HFF-Myc (cell line): ENCODE measurements around the gene KIF16B.

Source experiments
- DNase-seq: peaks from one replicate; pipeline ENCODE4 v3.0.0-alpha.2; 2011; ENCODE audit warnings: low read depth; ENCODE audit errors: extremely low read depth
- H3K4me3 ChIP-seq: replicated peaks from 2 replicates; pipeline ENCODE4 v1.5.1; 2011; ENCODE audit warnings: low read depth, mild to moderate bottlenecking, control low read depth, low read length
- TF ChIP-seq, protein P1 (sequence below): IDR thresholded peaks from 2 replicates; pipeline ENCODE4 v1.5.1; 2012; ENCODE audit warnings: mild to moderate bottlenecking, low read depth, low read length, control low read depth; ENCODE audit errors: missing control alignments

Gene KIF16B

DNA sequence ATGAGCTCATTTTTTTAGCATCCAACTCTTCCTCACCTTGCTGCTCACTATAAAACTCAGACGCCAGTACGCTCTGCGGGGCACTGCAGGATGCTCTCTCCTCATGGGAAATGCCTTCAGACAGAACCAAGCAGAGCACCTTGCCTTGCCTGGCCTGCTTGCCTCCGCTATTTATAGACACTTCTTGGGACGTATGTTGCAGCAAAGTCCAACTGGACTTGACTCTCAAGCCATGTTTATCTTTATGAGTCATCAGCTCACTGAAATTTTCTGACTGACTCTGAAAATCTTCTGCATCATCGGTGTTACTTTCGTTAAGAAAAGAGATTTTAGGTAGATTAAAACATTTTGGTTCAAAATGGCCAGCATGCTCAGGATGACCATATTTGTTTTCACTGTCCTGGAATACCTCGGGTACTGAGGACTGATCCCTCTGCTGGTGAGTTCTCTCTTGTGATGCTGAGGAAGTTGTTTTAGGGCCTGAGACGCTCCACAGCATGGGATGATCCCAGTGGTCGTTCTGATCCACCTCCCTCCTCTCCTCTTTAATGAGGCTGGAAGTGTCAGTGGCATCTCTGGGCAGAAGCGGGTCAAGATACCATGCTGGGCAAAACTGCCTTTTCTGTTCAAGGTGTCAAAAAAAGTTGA lies 204.5 kb downstream of the KIF16B start:
- TF ChIP-seq, protein P1, sequence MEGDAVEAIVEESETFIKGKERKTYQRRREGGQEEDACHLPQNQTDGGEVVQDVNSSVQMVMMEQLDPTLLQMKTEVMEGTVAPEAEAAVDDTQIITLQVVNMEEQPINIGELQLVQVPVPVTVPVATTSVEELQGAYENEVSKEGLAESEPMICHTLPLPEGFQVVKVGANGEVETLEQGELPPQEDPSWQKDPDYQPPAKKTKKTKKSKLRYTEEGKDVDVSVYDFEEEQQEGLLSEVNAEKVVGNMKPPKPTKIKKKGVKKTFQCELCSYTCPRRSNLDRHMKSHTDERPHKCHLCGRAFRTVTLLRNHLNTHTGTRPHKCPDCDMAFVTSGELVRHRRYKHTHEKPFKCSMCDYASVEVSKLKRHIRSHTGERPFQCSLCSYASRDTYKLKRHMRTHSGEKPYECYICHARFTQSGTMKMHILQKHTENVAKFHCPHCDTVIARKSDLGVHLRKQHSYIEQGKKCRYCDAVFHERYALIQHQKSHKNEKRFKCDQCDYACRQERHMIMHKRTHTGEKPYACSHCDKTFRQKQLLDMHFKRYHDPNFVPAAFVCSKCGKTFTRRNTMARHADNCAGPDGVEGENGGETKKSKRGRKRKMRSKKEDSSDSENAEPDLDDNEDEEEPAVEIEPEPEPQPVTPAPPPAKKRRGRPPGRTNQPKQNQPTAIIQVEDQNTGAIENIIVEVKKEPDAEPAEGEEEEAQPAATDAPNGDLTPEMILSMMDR = no peak
- H3K4me3 ChIP-seq = no peak overlapping the region
- no peak for DNase-seq

DNA sequence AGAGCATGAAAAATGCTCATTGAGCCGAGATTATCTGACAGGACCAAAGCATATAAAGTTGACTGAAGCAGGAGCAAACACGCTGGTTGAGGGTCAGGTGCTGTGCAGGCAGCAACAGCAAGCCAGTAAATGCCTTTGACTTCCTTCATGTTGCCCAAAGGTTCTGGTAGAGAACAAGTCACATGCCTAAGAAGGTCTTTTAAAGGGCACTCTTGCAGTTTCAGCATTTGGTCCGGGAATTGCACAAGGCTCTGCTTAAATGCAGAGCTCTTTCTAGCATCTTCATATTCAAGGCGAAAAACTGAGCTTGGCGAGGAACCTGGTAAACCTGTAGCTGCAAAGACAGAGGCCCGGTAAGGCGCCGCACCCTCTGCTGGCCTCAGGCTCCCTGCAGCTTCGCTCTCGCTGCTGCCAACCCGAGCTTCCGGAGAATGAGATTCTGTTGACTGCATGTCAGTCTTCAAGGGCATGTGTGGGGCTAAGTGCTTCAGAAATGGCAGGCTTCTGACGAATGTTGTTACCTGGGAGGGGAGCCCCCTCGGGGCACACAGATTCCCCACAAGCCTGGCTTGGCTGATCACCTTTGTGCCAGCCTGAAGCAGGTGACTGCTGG lies 205.2 kb downstream of the KIF16B start:
- DNase-seq = no peak
- no peak overlapping the region for H3K4me3 ChIP-seq
- TF ChIP-seq, protein P1 = no peak

DNA sequence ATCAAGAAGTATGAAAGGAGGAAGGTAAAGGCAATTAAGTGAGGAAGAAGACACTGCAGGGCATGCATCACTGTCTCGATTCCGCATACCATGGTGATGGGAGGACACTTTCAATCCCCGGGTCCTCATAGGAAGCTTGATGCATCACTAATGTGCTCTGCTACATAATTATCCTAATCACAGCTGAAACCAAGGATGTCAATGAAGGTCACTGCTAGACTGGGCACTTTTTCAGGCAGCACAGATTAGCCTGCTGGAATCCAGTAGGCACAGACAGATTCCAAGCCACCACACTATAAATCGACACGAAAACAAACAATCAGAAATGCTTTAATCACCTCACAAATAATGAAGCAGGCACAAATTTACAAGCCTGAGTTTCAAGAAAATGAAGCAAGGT lies 206.7 kb downstream of the KIF16B start:
- TF ChIP-seq, protein P1 = no peak
- H3K4me3 ChIP-seq = no peak overlapping the region
- no peak for DNase-seq

DNA sequence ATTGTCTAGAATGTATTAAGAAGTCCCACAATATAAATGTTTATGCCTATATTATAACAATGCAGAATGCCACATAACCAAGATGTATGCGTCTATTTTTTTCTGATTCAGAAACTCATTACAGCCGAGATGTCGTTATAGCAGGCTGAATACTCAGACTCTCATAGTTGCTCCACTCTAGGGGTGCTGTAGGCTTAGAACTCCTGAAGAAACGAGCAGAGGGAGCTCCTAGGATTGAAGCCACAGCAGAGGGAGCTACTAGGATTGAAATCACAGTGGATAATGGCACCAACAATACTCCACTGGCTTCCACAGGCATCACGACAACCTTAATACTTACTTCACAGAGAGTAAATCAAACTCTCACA lies 208.9 kb downstream of the KIF16B start:
- TF ChIP-seq, protein P1 = no peak

DNA sequence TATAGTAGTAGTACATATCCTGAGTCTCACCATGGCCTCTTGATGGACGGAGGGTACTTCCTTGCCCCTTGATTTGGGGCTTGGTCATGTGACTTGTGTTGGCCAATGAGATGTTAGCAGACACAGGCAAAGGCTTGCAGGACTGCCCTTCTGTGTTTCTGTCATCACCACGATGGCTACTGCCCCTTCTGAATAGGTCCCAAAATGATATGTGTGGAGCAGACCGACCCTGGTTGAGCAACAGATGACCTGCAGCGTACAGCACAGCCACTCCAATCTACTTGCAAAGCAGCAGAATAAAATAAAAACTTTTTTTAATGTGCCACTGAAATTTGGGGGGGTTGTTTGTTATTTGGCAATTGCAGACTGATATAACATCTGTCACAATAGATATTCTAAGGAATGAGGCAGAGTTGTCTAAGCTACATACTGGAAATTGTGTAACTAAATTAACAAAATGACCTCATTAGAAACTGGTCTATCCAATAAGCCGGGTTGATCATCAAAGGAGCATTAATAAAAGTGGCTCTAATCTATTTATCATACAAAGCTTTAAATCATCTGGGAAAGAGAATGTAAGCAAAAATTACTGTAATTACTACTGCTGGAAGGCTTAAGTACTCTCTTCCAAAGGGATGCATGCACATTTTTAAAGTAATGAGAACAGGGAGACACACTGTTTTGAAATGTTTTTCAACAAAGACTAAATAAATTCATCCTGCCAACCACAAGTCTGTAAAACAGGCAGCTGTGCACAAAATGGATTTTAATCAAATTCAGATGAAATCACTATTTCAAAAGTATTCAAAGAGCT lies 209.5 kb downstream of the KIF16B start:
- no peak overlapping the region for H3K4me3 ChIP-seq
- DNase-seq = no peak
- TF ChIP-seq, protein P1 = no peak

More for the DNA sequence above, 208.9 kb downstream of the KIF16B start:
- DNase-seq = no peak
- H3K4me3 ChIP-seq = no peak overlapping the region

DNA sequence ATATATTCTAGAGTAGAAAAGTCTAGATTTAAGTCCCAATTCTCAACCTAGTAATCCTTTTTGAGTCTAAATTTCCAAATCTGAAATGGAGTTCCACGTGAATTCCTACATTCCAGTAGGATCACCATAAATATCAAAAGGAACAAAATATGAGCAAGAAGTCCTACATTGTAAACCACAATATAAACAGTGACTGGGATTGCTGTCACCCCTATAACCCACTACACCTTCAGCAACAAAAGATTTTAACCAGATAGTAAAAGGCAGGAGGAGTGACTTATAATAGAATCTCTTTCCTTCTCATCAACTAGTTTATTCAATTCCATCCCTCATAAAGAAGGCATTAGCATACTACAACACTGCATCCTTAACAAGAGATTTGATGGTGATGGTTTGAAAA lies 210.6 kb downstream of the KIF16B start:
- TF ChIP-seq, protein P1 = no peak
- no peak overlapping the region for H3K4me3 ChIP-seq
- no peak for DNase-seq
